Fibroblast of pulmonary artery (primary cell): ENCODE data around the gene PIGM.

ENCODE experiments used
- DNase-seq: peaks from one replicate; pipeline ENCODE4 v3.0.0-alpha.2; 2010; ENCODE audit warnings: low read depth
- H3K4me3 ChIP-seq: replicated peaks from 2 replicates; pipeline ENCODE4 v1.5.1; 2011; ENCODE audit warnings: low read depth, mild to moderate bottlenecking, control low read depth, low read length, moderate library complexity
- TF ChIP-seq, protein P1 (sequence below): IDR thresholded peaks from 2 replicates; pipeline ENCODE4 v1.5.1; 2011; ENCODE audit warnings: mild to moderate bottlenecking, control low read depth, low read length, inconsistent platforms; ENCODE audit errors: missing control alignments

Gene PIGM

GRCh38 chr1:159978107-159978398 lies 53.7 kb downstream of the PIGM start:
- no peak overlapping the region for H3K4me3 ChIP-seq
- no peak for DNase-seq
- TF ChIP-seq, protein P1, sequence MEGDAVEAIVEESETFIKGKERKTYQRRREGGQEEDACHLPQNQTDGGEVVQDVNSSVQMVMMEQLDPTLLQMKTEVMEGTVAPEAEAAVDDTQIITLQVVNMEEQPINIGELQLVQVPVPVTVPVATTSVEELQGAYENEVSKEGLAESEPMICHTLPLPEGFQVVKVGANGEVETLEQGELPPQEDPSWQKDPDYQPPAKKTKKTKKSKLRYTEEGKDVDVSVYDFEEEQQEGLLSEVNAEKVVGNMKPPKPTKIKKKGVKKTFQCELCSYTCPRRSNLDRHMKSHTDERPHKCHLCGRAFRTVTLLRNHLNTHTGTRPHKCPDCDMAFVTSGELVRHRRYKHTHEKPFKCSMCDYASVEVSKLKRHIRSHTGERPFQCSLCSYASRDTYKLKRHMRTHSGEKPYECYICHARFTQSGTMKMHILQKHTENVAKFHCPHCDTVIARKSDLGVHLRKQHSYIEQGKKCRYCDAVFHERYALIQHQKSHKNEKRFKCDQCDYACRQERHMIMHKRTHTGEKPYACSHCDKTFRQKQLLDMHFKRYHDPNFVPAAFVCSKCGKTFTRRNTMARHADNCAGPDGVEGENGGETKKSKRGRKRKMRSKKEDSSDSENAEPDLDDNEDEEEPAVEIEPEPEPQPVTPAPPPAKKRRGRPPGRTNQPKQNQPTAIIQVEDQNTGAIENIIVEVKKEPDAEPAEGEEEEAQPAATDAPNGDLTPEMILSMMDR: no peak

GRCh38 chr1:159977364-159978106 lies 54.3 kb downstream of the PIGM start:
- H3K4me3 ChIP-seq: no peak overlapping the region
- no peak for DNase-seq
- TF ChIP-seq, protein P1: no peak
